Measurements from ENCODE around the gene ADARB1.

DNA sequence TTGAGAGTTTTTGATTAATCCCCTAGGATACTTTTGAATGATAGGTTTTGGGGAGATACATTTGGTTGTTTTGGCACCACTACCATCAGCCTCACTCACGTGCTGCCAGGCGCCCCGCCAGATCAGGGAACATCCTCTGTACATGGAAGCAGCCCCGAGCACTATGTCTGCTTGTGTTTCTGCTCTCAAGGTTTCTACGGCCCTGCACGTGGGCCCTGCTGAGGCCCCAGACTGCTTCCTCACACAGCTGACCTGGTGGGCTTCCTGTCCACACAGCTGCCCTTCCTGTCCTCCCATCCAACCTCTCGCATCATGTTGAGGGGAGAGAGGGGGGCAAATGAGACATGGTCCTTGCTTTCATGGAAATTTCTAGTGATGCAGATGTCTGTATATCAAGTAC is 20.0 kb downstream of the ADARB1 start:
- TF ChIP-seq, protein P1, sequence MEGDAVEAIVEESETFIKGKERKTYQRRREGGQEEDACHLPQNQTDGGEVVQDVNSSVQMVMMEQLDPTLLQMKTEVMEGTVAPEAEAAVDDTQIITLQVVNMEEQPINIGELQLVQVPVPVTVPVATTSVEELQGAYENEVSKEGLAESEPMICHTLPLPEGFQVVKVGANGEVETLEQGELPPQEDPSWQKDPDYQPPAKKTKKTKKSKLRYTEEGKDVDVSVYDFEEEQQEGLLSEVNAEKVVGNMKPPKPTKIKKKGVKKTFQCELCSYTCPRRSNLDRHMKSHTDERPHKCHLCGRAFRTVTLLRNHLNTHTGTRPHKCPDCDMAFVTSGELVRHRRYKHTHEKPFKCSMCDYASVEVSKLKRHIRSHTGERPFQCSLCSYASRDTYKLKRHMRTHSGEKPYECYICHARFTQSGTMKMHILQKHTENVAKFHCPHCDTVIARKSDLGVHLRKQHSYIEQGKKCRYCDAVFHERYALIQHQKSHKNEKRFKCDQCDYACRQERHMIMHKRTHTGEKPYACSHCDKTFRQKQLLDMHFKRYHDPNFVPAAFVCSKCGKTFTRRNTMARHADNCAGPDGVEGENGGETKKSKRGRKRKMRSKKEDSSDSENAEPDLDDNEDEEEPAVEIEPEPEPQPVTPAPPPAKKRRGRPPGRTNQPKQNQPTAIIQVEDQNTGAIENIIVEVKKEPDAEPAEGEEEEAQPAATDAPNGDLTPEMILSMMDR (conservative IDR thresholded peaks at IDR 0.05), result no peak
- TF ChIP-seq EZH2 (IDR thresholded peaks at IDR 0.05; ENCODE audit: low read depth), result no peak
